Stimulated activated CD4-positive, alpha-beta T cell treated with anti-CD3 and anti-CD28 coated beads, Interleukin-12 subunit alpha, Interleukin-12 subunit beta, amount 100 ng/mL, for 48 hours (primary cell): ENCODE results near the gene GALE.
"Not testable (repeated sequence)": the region's sequence is repeated elsewhere in the genome, so short reads cannot be mapped to it uniquely, and the experiment has no call there.

Experiments
- DNase-seq, 3 donors: peaks; one replicate each; pipeline ENCODE4 v3.0.0-alpha.2; 2020; ENCODE audit warnings: low read depth in 2 of 3, low spot score in 1 of 3

Gene GALE

DNA sequence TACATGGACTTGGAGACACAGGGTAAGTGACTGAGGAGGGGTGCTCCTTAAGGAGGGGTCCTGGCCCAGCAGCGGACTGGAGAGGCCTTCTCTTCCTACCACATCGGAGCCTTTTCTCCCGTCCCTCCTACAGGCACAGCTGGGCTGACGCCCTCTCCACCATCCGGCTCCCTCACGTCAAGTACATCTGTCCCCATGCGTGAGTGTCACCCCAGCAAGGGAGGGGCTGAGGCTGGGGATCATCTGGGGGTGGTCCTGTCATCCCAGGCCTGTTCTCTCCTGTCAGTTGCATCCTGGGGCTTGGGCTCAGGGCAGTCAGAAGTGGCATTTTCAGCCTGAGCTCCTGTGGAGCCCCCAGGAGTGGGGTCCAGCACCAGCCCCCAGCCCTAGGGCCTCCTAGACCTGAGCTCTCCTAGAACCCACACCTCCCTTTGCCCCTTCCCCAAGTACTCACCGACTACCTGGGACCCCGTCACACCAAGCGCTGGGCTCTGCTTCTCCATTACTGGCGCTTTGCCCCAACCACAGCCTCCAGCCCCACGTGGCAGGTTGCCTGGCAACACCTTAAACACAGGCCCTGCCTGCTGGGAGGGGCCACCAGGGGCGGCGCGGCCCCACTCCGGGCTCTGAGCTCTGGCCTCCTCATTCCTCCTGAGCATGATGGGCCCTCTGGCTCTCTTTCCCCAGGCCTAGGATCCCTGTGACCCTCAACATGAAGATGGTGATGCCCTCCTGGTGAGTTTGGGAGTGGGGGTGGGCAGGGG lies 7.4 kb downstream of the GALE start:
- no peak for DNase-seq

DNA sequence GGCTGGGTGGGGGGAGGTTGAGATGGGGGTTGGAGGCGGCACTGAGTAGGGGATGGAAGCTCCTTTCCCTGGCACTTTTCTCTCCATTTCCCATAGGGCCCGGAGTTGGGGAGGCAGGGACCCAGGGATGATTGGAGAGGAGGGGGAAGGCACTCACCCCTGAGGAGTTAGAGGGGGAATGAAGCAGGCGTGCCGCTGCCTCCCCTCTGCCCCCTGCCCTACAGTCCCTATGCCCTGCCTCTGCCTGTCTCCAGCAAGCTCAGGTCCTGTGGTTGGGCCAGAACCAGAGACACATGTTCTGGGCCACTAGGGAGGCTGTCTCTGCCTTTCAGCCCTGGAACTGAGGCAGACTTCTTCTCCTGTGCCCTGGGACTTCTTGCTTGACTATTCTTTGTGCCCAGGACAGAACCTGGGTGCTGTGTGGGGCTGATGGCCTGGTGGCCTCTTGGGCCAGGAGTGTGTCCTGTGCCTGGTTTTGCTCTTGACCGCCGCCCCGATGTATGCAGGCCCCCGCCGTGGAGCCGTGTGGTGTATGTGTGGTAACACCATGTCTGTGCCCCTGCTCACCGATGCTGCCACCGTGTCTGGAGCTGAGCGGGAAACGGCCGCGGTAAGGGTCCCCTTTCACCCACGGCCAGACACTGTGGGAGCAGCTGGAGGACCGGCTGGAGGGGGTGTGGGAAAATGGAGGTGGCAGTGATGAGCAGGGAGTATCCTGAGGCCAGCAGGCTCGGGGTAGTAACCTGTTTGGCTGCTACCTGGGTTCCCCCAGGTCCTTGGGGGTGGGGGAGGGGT lies 8.2 kb downstream of the GALE start:
- DNase-seq, result no peak

DNA sequence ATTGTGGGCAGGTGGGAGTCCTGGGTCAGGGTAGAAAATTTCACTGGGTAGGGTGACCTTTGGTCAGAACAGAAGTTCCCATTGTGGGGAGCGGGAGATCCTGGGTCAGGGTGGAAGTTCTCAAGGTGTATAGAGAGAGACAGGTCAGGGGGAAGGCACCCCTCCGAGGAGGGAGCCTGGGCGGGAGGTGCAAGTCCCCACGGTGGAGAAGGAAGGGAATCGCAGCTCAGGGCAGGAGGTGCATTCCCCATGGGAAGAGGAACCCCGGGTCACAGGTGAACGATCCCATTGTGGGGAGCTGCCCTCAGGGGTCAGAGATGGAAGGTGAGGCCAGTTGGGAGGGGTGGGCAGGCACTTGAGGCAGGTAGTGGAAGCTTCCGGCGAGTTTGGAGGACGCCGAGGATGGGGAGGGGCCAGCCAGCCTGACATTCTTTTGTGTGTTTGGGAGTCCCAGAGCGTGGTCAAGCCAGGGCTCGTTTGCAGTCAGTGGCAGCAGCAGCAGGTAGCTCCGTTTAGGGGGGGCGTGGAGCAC lies 9.0 kb downstream of the GALE start:
- peak in 1 of 3 donors; percentile 16 for DNase-seq

DNA sequence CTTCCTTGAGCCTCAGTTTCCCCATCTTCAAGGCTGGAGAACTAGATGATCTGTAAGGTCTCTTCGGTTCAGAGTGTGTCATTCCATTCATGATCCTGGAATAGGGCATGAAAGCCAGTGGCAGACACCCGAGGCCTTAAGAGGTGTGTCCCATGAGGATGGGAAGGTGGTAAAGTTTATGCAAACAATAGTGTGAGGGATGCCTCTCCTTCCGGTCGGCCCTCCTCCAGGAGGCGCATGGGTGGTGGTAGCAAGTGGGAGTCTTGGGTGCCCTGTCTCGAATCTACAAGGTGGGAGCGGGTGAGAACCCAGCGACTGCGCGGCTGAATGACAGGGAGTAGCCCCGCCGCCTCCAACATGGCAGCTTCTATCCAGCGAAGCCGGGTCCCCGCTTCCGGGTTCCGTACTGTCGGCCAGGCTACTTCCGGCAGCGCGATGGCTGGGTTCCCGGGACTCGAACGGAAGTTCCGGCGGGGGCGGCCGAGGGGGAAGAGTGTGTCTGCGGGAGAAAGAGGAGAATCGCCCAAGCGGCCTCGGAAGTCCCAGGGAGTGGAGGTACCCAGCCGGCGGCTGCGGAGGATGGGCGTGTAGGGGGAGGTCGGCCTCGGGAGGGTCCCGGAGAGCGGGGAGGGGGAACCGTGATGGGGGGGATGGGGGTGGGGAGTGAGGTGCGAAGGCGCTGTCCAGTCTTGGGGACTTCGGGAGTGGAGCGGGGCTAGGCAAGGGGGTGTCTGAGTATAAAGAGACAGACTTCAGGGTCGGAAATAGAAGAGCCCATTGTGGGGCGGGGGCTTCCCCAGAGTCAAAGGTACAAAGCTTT lies 9.6 kb downstream of the GALE start, which contains the start of gene LYPLA2:
TSS of gene LYPLA2 (plus strand) at position 450 of the 820 bp plus-strand sequence. CDS start 1,538 bp downstream, outside the sequence.
- DNase-seq, result peak; percentile 76 to 90 (median 78)

DNA sequence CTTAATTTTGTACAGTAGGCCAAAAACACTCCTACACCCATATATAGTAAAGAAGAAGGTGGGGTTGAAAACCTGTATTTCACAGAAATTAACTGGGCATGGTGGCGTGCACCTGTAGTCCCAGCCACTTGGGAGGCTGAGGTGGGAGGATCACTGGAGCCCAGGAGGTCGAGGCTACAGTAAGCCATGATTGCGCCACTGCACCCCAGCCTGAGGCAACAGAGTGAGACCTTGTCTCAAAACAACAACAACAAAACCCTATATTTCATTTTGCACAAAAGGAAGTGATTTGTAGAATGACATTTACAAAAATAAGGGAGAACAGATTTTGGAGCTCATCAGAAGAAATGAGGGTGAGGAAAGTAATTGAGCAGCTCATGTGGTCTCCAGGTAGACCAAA lies 11.9 kb downstream of the GALE start:
- DNase-seq, result no peak

DNA sequence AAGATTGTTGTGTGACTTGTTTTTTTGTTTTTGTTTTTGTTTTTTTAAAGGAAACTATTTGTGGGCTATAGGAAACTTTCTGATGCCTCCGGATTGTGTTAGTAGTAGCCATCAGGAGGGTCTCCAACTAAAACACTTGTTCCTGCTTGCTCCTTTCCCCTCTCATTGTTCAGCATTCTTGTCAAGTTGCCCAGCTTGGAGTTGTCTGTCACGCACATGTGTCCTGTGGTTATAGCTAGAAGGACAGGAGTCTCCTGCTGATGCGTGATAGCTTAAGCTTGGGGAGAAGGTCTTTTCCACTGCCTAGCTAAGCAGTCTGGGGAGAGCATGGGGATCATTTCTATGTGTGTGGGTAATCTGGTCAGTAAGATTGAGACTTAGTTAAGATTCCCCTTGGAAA lies 12.9 kb downstream of the GALE start:
- DNase-seq, result no peak

DNA sequence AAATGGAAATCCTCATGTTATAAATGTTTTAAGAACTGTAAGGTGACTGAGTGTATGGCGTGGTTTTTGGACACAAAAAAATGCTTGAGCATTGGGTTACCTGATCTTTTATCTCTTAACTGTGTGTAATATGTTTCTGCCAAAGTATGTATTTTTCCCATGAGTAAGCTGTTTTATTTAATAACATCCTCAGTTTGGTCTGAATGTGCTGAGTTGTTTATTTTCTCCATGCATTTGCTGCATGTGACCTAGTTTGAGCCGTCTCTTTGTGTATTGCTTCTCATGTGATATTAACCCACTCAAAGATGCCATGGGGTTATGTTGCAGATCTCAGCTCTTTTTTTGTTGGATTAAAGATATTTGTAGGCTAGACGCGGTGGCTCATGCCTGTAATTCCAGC lies 15.7 kb downstream of the GALE start:
- no peak for DNase-seq

DNA sequence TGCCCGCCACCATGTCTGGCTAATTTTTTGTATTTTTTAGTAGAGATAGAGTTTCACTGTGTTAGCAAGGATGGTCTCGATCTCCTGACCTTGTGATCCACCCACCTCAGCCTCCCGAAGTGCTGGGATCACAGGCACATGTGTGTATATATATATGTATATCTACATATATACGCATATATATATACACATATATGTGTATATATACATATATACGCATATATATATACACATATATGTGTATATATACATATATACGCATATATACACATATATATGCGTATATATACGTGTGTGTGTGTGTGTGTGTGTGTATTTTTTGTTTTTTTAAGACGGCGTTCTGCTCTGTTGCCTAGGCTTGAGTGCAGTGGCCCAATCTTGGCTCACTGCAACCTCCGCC lies 17.4 kb downstream of the GALE start:
- not testable (repeated sequence) for DNase-seq

DNA sequence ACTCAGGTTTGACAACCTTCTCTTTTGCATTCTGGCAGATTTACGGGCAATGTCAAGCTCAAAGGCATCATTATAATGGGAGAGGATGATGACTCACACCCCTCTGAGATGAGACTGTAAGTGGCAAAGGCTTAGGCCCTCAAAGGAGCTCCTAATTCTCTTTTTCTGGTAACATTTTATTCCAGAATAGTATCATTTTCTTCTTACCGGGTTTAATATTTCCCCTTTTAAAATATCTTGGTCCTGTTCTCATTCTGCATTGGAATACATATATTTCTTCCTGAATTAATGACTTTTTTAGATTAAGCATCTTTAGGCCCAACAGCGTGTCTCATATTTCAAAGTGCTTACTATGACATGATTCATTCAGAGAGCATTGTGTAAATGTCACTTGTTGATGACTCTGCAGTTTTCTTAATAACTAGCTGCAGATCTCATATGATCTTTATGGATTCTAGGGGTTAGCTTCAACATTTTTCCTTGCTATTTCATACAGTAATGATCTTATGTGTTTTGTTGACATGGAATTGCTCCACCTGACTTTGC lies 20.7 kb downstream of the GALE start:
- DNase-seq, result no peak

DNA sequence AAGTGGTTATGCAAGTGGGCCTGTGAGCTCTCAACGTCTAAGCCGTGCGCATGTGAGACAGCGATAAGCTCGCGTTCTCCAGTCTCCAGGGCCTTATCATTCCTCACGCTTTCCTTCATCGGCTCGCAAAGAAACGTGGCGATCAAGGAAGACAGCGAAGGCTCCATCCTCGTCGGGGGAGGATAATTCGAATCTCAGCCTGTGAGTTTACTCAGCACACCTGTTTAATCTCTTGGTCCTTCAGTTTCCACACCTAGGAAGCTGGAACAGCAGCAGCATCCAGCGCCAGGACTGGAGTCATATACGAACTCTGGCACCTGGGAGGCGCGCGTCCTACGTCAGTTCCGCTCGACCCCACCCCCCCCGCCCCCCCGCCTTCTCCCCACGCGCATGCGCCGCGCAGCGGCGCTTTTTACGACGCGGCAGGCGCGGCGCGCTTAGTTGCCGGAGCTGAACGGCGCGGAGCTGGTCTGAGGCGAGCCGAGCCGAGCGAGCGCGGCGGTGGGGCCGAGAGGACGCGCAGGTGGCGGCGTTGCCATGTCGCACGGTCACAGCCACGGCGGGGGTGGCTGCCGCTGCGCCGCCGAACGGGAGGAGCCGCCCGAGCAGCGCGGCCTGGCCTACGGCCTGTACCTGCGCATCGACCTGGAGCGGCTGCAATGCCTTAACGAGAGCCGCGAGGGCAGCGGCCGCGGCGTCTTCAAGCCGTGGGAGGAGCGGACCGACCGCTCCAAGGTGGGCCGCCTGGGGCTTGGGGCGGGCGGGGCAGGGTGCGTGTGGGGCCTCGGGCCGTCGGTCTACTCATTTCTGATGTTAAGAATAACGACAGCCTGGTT lies 22.4 kb downstream of the GALE start, which contains the start of gene PITHD1:
TSS of gene PITHD1 (plus strand) at position 440 of the 836 bp plus-strand sequence. CDS start at position 538, 98 bp downstream.
- peak; percentile 47 to 75 (median 67) for DNase-seq

DNA sequence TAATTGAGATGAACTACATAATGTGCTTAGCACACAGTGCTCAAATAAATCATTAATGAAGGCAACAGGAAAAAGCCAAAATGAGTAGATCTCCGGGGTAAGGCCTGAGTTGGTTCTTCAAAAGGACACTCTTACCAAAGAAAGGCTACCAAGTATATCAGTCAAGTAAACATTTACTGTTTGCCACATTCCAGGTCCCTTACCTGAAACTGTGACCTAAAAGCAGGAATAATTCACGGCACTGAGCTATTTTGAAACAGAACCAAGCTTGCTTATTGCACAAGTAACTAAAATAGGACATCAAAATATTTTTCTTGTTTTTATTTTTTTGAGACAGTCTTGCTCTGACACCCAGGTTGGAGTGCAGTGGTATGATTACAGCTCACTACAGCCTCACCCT lies 24.3 kb downstream of the GALE start:
- no peak for DNase-seq

DNA sequence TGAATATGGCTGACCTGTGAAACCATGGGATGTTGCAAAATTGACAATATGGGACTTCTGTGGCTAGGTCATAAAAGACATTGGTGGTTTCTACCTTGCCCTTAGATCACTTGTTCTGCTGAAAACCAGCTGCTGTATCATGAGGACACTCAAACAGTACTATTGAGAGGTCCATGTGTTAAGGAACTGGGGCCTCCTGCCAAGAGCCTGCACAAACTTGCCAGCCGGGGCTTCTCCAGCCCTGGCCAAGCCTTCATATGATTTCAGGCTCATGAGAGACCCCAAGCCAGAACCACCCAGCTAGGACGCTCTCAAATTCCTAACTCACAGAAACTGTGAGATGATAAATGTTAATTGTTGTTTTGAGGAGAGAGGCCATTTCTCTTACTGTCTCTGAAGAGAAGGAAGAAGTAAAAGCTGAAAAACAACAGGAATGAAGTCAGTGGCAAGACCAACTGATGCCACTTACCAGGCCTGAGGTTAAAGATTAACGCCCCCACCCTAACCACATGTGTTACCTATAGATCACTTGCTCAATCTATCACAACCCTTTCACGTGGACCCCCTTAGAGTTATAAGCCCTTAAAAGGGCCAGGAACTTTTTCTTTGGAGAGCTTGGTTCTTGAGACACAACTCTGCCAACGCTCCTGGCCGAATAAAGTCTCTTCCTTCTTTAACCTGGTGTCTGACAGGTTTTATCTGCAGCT lies 26.2 kb downstream of the GALE start:
- no peak for DNase-seq

DNA sequence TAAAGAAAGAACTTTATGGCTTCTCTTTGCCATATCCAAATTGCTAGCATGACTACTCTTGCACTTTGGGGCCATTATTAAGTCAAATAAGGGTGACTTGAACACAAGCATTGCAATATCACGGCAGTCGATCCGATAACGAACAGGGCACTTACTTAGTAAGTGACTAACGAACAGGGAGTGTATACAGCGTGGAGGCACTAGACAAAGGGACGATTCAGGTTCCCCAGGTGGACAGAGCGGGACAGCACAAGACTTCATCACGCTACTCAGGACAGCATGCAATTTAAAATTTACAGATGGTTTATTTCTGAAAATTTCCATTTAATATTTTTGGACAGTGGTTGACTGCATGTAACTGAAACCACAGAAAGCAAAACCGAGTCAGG lies 27.7 kb downstream of the GALE start:
- DNase-seq, result no peak

DNA sequence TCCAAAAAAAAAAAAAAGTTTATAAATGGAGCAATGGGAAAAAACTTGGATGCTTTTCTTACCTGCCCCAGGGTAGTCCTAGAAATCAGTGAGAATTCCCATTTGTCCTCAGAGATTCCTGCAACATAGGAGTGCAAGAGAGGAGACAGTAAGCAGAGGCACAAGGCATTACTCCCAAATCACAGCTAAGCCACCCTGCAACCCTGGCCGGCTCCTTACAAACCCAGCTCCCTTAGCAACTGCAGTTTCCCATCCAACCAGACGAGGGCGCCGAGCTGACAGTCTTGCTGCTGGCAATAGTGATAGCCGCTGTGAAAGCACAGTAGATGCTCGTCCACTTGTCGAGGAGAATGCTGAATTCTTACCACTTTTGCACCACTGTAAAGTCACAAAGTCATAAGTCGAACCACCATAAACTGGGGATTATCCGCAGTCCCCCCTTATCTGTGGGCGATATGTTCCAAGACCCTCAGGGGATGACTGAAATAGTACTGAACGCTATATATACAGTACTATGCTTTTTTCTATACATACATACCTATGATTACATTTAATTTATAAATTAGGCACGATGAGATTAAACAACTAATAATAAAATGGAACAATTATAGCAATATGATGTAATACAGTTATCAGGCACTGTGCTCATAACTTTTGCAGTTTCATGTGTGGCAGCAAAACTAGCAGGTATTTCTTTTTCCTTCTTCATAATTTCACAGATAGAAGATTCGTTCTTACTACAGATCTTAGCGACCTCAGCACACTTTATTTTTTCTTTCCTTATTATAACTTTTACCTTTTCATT lies 28.3 kb downstream of the GALE start:
- peak; percentile 74 to 89 (median 83) for DNase-seq

DNA sequence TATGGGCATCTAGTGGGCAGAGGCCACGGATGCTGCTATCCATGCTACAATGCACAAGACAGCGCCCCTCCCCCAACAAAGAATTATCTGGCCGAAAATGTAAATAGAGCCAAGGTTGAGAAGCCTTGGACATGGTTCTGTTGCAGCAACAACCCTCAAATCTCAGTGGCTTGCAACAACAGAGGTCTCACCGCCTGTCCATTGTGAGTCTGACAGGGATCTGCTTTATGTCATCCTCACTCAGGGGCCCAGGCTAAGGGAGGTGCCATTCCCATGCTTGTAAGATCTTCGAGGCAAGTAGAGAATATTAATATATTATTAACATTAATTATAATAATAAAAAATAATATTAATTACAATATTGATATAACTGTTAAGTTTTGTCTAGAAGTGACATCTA lies 31.8 kb downstream of the GALE start:
- no peak for DNase-seq

DNA sequence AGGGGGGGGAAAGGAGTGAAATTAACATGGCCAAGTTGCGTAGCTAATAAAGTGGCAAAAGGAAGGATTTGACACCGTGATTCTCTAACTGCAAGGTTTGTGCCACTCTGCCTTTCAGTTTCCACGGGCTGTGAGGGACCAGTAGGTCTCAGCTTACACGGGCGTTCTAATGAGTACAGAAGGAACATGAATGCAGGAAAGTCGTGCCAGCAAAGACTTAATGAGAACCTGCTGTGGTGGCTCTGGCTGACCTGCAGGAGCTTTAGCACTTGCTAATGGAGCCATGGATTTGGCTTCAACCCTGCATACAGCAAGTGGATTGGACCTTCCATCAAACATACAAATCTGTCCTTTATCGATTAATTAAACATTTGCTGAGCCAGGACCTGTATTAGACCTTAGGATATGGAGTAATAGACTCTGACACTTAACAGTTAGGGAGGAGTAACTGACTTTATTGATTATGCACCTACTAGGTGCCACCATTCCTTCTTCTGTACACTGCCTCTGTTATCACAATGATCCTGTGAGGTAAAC lies 37.4 kb downstream of the GALE start:
- DNase-seq, result no peak

DNA sequence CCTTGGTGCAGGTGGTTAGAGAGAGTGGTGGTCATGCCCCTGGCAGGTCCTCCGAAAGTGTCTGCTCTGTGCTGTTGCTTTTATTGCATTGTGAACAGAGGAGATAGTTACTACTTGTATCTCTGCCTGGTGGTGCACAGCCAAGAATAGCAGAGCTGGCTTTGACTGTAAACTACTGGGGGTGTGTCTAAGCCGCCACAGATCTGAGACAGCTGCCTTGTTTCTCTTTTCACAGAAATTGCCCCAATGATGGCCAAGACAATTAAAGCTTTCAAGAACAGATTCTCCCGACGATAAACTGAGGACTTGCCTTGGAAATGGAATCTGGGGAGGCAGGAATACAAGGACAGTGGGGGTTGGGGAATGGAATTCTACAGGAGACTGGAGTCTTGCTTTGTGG lies 41.3 kb downstream of the GALE start:
- no peak for DNase-seq

DNA sequence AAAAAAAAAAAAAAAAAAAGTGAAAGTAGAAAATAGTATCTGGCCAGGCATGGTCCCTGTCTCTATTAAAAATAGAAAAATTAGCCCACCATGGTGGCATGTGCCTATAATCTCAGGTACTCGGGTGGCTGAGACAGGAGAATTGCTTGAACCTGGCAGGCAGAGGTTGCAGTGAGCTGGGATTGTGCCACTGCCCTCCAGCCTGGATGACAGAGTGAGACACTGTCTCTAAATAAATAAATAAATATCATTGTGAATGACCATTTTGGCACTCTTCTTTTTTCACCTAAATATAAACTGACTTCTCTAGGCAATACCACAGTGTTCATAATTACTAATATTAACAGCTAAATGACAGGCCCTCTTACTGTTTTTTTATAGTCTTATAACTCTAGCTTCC lies 42.7 kb downstream of the GALE start:
- DNase-seq, result no peak
